GM21786 (cell line): ENCODE measurements around the gene JAGN1.
"Not testable (repeated sequence)": the region's sequence is repeated elsewhere in the genome, so short reads cannot be mapped to it uniquely, and the experiment has no call there.

Source experiments
- ATAC-seq: cut with Tn5 transposase; IDR thresholded peaks from one replicate; pipeline ENCODE4 v1.9.1; 2021; ENCODE audit not compliant: unreplicated experiment

Gene JAGN1

GRCh38 chr3:9866639-9867038 lies 23.8 kb upstream of the JAGN1 start:
- ATAC-seq, result no peak

GRCh38 chr3:9867106-9867505 lies 23.3 kb upstream of the JAGN1 start:
- no peak for ATAC-seq

GRCh38 chr3:9869955-9870354 lies 20.5 kb upstream of the JAGN1 start:
- ATAC-seq, result no peak

GRCh38 chr3:9870978-9871377 lies 19.4 kb upstream of the JAGN1 start:
- no peak for ATAC-seq

- ATAC-seq, result not testable (repeated sequence)
These were observed 18.3 kb upstream of the JAGN1 start for GRCh38 chr3:9872067-9872466.

- ATAC-seq, result no peak
These were observed 15.0 kb upstream of the JAGN1 start for GRCh38 chr3:9875448-9875847.

GRCh38 chr3:9876255-9876654 lies 14.2 kb upstream of the JAGN1 start:
- ATAC-seq, result not testable (repeated sequence)

- no peak for ATAC-seq
These were observed 13.4 kb upstream of the JAGN1 start for GRCh38 chr3:9876991-9877390.

GRCh38 chr3:9878700-9879099 lies 11.7 kb upstream of the JAGN1 start:
- no peak for ATAC-seq

- ATAC-seq, result no peak
These were observed 10.4 kb upstream of the JAGN1 start, which contains the start of gene CIDEC for GRCh38 chr3:9879830-9880549. Gene CIDEC (minus strand): TSS chr3:9880253. CDS start chr3:9878486, 1,767 bp downstream.

GRCh38 chr3:9881441-9881840 lies 9.0 kb upstream of the JAGN1 start:
- ATAC-seq, result no peak

- ATAC-seq, result no peak
These were observed 6.5 kb upstream of the JAGN1 start for GRCh38 chr3:9883706-9884554.

- ATAC-seq, result no peak
These were observed 5.8 kb upstream of the JAGN1 start for GRCh38 chr3:9884555-9885165.

- ATAC-seq, result no peak
These were observed 4.1 kb upstream of the JAGN1 start for GRCh38 chr3:9886328-9886727.

- no peak for ATAC-seq
These were observed 2.9 kb upstream of the JAGN1 start for GRCh38 chr3:9887480-9887879.

- ATAC-seq, result no peak
These were observed 1.9 kb upstream of the JAGN1 start for GRCh38 chr3:9888540-9888939.

GRCh38 chr3:9889405-9889804 lies 1.0 kb upstream of the JAGN1 start:
- no peak for ATAC-seq

- no peak for ATAC-seq
These were observed 737 bp downstream of the JAGN1 start for GRCh38 chr3:9891072-9891622.

- ATAC-seq, result no peak
These were observed 3.3 kb downstream of the JAGN1 start for GRCh38 chr3:9893739-9894138.

- not testable (repeated sequence) for ATAC-seq
These were observed 5.3 kb downstream of the JAGN1 start for GRCh38 chr3:9895715-9896114.

GRCh38 chr3:9896755-9897407 lies 6.5 kb downstream of the JAGN1 start:
- ATAC-seq, result not testable (repeated sequence)
